GM10248 (cell line): ENCODE results near the gene SNAPC4.
A peak's percentile ranks its signal among the peaks of the same experiment; 100 is the strongest.
"Not testable (repeated sequence)": the region's sequence is repeated elsewhere in the genome, so short reads cannot be mapped to it uniquely, and the experiment has no call there.

Experiments used
- CTCF ChIA-PET: fragments of 300-600 bp; sonication (Branson Sonifier 250); formaldehyde crosslinking; extraction: SDS; loops from one replicate; lab custom pipeline; 2021; ENCODE audit warnings: antibody characterized with exemption; lab: Yijun Ruan, JAX
- POLR2A ChIA-PET: fragments of 350-650 bp; sonication (Branson Sonifier 250); formaldehyde crosslinking; extraction: SDS; loops from one replicate; lab custom pipeline; 2020; ENCODE audit warnings: antibody characterized with exemption; lab: Yijun Ruan, JAX
- DNase-seq: peaks from one replicate; pipeline ENCODE4 v3.0.0; 2012; ENCODE audit errors: extremely low spot score
- TF ChIP-seq, protein P1 (sequence below): IDR thresholded peaks from 2 replicates; pipeline ENCODE4 v1.5.1; 2012; ENCODE audit warnings: mild to moderate bottlenecking, low read depth; ENCODE audit errors: extremely low read depth, missing control alignments, control extremely low read depth

Gene SNAPC4

DNA sequence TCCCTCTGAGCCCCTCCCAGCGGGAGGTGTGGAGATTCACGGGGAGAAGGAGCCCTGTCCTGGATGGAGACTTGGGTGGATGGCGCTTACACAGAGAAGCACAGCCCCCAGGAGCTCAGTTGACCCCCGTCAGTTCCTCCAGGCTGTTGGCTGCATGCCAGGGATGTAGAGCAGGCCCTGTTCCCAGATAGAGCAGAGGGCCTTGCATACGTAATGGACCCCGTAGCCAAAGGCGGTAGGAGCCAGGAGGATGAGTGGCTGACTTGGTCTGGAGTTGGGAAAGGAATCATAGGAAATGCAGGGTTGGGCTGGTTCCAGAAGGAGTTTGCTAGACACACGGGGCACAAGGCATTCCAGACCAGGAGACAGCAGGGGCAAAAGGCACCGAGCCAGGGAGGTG, 13.0 kb upstream of the SNAPC4 start:
- ChIA-PET POLR2A (interaction anchor here (0.9 kb wide), 1 partner anchor 11 kb away, joined by 5 read pairs; no protein-coding TSS in a partner anchor), CTCF (interaction anchor here (4.6 kb wide), 1 partner anchor 11 kb away, joined by 20 read pairs; no protein-coding TSS in a partner anchor)
- TF ChIP-seq, protein P1, sequence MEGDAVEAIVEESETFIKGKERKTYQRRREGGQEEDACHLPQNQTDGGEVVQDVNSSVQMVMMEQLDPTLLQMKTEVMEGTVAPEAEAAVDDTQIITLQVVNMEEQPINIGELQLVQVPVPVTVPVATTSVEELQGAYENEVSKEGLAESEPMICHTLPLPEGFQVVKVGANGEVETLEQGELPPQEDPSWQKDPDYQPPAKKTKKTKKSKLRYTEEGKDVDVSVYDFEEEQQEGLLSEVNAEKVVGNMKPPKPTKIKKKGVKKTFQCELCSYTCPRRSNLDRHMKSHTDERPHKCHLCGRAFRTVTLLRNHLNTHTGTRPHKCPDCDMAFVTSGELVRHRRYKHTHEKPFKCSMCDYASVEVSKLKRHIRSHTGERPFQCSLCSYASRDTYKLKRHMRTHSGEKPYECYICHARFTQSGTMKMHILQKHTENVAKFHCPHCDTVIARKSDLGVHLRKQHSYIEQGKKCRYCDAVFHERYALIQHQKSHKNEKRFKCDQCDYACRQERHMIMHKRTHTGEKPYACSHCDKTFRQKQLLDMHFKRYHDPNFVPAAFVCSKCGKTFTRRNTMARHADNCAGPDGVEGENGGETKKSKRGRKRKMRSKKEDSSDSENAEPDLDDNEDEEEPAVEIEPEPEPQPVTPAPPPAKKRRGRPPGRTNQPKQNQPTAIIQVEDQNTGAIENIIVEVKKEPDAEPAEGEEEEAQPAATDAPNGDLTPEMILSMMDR, result no peak
- DNase-seq, result no peak

GRCh38 chr9:136411378-136411777, 11.4 kb upstream of the SNAPC4 start:
- POLR2A ChIA-PET, result no interaction called here

DNA sequence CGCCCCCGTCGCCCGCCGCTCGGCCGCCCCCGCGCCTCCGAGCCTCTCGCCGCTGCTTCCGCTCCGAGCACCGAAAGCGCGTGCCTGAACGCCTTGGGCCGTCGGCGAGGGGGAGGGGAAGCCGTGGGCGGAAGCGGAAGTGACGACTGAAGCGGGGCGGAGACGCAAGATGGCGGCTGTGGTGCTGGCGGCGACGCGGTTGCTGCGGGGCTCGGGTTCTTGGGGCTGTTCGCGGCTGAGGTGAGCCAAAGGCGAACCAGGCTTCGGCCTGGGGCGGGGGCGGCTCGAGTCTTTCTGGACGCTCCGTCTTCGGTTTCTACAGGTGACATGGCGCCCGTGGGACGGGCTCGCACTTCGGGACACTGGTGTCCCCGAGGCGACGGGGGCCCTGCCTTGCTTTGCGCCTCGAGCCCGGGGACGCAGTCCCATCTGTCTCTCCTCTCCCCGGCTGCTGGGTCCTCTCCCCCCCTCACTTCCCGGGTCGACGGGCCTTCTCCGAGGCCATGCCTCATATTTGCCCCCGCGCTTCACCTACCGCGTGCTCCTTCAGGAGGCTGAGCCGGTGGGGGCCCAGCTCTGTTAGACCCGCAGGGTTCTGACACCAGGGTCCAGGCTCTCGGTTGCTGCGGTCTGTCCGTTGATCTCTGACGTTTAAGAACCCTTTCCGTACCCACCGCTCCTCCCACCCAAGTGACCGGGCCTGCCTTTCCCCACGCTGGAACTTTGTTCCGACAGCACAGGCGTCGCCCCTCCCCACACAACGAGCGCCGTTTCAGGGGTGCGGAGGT, 10.7 kb upstream of the SNAPC4 start, which contains the start of the genes ENTR1 and PMPCA:
ENTR1 (minus strand) TSS at position 115 of the 788 bp plus-strand sequence. CDS start 217 bp downstream, outside the sequence.
PMPCA (plus strand) TSS at position 159 of the 788 bp plus-strand sequence; CDS start at position 170, 11 bp downstream.
- POLR2A ChIA-PET, result no interaction called here
- peak; percentile 99 for DNase-seq
- CTCF ChIA-PET, result interaction anchor here (1.0 to 4.6 kb wide), 4 partner anchors 9 to 39 kb away, joined by 3 to 20 read pairs (median 8); no protein-coding TSS in a partner anchor
- TF ChIP-seq, protein P1, result no peak

More at GRCh38 chr9:136411378-136411777, 11.4 kb upstream of the SNAPC4 start:
- TF ChIP-seq, protein P1, result no peak
- DNase-seq, result no peak
- CTCF ChIA-PET, result interaction anchor here (1.4 to 4.6 kb wide), 2 partner anchors 10 to 15 kb away, joined by 3 to 20 read pairs; no protein-coding TSS in a partner anchor

DNA sequence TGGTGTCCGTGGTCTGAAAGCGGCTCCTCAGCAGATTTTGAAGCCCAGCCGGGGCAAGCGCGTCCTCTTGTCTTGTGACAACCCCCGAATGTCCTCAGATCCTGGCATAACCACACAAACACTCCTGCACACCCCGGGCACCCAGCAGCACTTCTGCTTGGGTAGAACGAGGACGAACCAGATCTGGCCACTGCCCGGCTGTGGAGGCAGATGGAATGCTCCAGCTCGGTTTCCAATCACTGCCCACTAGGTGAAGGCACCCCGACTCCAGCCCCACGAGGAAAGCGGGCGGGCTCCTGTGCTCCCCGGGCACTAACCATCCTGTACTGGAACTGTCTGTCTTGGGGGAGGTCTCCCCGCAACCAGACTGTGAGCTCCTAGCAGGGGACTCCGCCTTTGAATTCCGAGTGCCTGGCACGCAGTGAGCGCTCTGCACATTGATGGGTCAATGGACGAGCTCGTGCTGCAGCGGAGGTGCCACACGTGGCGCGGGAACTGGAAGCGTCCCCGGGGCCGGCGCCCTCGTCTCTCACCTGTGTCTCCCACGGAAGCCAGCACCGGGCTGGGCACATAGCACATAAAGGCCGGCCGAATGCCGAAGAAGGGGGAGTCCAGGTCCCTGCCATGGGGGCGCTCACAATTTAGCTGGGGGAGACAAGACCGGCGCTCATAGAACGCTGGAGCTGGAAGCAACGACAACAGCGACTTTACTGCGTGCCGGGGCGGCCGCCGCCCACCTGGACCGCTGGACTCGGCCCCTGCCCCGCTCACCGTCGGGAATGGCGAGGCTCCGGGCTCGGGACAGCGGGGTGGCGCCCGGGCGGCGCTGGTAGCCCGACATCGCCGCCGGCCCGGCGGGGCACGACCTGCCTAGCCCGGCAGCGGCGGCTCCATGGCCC, 9.8 kb upstream of the SNAPC4 start:
- TF ChIP-seq, protein P1, result no peak
- CTCF ChIA-PET, result interaction anchor here (0.9 to 1.9 kb wide), 6 partner anchors 9 to 46 kb away, joined by 3 to 12 read pairs (median 5); partner anchors contain the start of gene DNLZ
- POLR2A ChIA-PET, result interaction anchor here (0.5 to 1.0 kb wide), 3 partner anchors 16 to 741 kb away, joined by 3 to 5 read pairs (median 3); partner anchors contain the start of gene DNLZ
- DNase-seq, result peak; percentile 58

DNA sequence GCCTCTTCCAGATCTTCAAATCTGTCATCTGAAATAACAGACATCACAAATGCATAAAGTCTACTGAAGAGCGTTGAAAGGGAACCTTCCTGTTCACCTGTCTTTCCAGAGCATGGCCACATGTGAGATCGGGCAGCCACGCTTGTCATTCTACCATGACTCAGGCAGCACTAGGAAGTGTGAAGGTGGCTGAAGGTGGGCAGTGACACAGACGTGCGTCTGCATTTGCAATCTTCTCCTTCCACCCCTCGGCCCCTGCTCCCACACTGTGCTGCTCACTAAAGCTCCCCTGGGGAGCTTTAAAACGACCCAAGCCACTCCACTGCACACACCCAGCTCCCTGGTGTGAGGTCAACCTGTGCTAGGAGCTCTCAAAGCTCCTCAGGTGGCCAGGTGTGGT, 7.9 kb upstream of the SNAPC4 start:
- CTCF ChIA-PET, result interaction anchor here (1.6 to 1.9 kb wide), 2 partner anchors 32 to 45 kb away, joined by 7 read pairs; partner anchors contain the start of gene DNLZ
- POLR2A ChIA-PET, result no interaction called here
- TF ChIP-seq, protein P1, result no peak
- no peak for DNase-seq

DNA sequence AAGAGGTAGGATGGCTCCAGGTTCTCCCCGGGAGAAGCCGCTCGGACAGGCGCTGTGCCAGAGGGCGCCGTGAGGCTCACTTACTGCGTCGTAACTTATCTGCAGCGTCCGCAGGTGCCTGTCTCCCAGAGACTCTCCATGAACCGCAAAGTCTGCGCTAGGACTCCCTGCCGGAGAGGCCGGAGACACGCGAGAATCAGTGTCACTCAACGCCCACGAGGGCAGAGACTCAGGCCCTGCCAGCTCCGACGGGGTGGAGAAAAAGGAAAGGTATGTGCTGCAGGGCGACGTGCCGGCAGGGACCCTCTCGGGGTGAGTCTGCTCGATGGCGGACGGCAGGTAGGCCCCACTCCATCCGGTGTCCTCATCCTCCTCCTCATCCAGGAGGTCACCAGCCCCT, 7.1 kb upstream of the SNAPC4 start:
- DNase-seq, POLR2A ChIA-PET: not testable (repeated sequence)
- CTCF ChIA-PET, result interaction anchor here (0.9 kb wide), 1 partner anchor 26 kb away, joined by 3 read pairs; no protein-coding TSS in a partner anchor

DNA sequence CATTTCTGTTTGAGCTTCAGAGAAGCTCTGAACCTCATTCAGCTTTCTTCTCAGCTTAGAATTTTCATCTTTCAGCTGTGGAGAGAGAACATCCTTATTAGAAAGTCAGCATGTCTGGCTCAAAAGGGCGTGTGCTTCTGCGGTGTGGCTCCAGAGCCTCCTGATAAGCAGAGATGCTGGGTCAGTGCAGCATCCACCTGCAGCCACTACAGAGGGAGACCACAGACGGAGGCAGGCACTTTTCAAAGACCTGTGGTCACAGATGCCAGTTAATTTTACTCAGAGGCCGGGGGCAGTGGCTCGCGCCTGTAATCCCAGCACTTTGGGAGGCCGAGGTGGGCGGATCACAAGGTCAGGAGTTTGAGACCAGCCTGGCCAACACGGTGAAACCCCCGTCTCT, 5.9 kb upstream of the SNAPC4 start:
- CTCF ChIA-PET, DNase-seq, POLR2A ChIA-PET: not testable (repeated sequence)
